Measurements from ENCODE around the gene SNCG.
"Not testable (repeated sequence)": the region's sequence is repeated elsewhere in the genome, so short reads cannot be mapped to it uniquely, and the experiment has no call there.

SNCG gene

GRCh38 chr10:86944907-86945306 lies 13.5 kb upstream of the SNCG start:
- DNase-seq (ENCODE audit: low spot score), result no peak

- DNase-seq (ENCODE audit: low spot score), result no peak
Observed at GRCh38 chr10:86945361-86946212, 12.8 kb upstream of the SNCG start.

- DNase-seq (ENCODE audit: low spot score), result no peak
Observed at GRCh38 chr10:86946213-86947155, 11.9 kb upstream of the SNCG start.

- not testable (repeated sequence) for DNase-seq (ENCODE audit: low spot score)
Observed at GRCh38 chr10:86947806-86948205, 10.6 kb upstream of the SNCG start.

- no peak for DNase-seq (ENCODE audit: low spot score)
Observed at GRCh38 chr10:86950349-86950748, 8.1 kb upstream of the SNCG start.

GRCh38 chr10:86951184-86951761 lies 7.1 kb upstream of the SNCG start:
- DNase-seq (ENCODE audit: low spot score), result no peak

- DNase-seq (ENCODE audit: low spot score), result no peak
Observed at GRCh38 chr10:86952106-86952505, 6.3 kb upstream of the SNCG start.

GRCh38 chr10:86952697-86953096 lies 5.7 kb upstream of the SNCG start:
- DNase-seq (ENCODE audit: low spot score), result not testable (repeated sequence)

- DNase-seq (ENCODE audit: low spot score), result no peak
Observed at GRCh38 chr10:86953747-86954680, 4.4 kb upstream of the SNCG start.

- DNase-seq (ENCODE audit: low spot score), result no peak
Observed at GRCh38 chr10:86954681-86955500, 3.5 kb upstream of the SNCG start.

GRCh38 chr10:86955501-86956194 lies 2.8 kb upstream of the SNCG start:
- no peak for DNase-seq (ENCODE audit: low spot score)

GRCh38 chr10:86956195-86956847 lies 2.1 kb upstream of the SNCG start:
- no peak for DNase-seq (ENCODE audit: low spot score)

- DNase-seq (ENCODE audit: low spot score), result no peak
Observed at GRCh38 chr10:86956848-86957448, 1.5 kb upstream of the SNCG start.

GRCh38 chr10:86957471-86958115 lies 806 bp upstream of the SNCG start, which contains the start of gene MMRN2:
MMRN2 (minus strand) TSS chr10:86957615; CDS start chr10:86957541, 74 bp downstream.
- DNase-seq (ENCODE audit: low spot score), result no peak

- no peak for DNase-seq (ENCODE audit: low spot score)
Observed at GRCh38 chr10:86958901-86959736, 720 bp downstream of the SNCG start.

GRCh38 chr10:86959737-86960002 lies 1.3 kb downstream of the SNCG start:
- DNase-seq (ENCODE audit: low spot score), result no peak

- DNase-seq (ENCODE audit: low spot score), result peak; percentile 64
Observed at GRCh38 chr10:86960003-86960862, 1.8 kb downstream of the SNCG start.
